ENCODE data around the gene BRD3OS. TPM values are rescaled to one million over a fixed set of nuclear protein-coding genes. Genes with fewer than 3 reads are reported as not detected.

Gene BRD3OS
- total RNA-seq, 2 experiments from 2014 or later: 13.7 to 21.6 TPM

- Histone ChIP-seq H3K27ac (ENCODE audit: low read depth, low read length, poor library complexity, severe bottlenecking) (no peak overlapping the region), H2AFZ (ENCODE audit: low read length) (no peak overlapping the region), H3K4me2 (ENCODE audit: low read length) (no peak overlapping the region), H3K9me2 (ENCODE audit: insufficient read depth, low read length) (no peaks in the 10 kb centered on the region), H3K79me2 (ENCODE audit: insufficient read depth, low read depth, low read length) (no peaks in the 10 kb centered on the region), H3K4me3 (ENCODE audit: low read depth, low read length, poor library complexity, severe bottlenecking) (no peak overlapping the region), H3K36me3 (ENCODE audit: insufficient read depth, low read length) (no peaks in the 10 kb centered on the region), H3K9me3 (ENCODE audit: low read length) (no peaks in the 10 kb centered on the region), H3K4me1 (ENCODE audit: insufficient read depth, low read length, poor library complexity, severe bottlenecking) (no peaks in the 10 kb centered on the region), H4K20me1 (ENCODE audit: insufficient read depth, low read length) (no peaks in the 10 kb centered on the region)
- intact Hi-C loops (cut with micrococcal nuclease; ENCODE audit: unreplicated experiment): no loop called here
- TF ChIP-seq EZH2phosphoT487 (IDR thresholded peaks at IDR 0.05; ENCODE audit: borderline replicate concordance, low read depth, low read length) (no peak), CTCF (conservative IDR thresholded peaks at IDR 0.05; ENCODE audit: low read length) (no peak)
- CTCF ChIA-PET (ENCODE audit: unreplicated experiment): no interaction called here
- POLR2A ChIA-PET: interaction anchor here (1.7 kb wide), 1 partner anchor 19 kb away, joined by 5 read pairs; the partner anchor contains the start of gene BRD3OS
- DNase-seq (ENCODE audit: low spot score): no peak
- no TSS peak for BruUV-seq (replicated peaks)
Observed at GRCh38 chr9:134044944-134045343, 19.7 kb downstream of the BRD3OS start.

- H3K79me2 ChIP-seq (ENCODE audit: insufficient read depth, low read depth, low read length): no peaks in the 10 kb centered on the region
- no peak for DNase-seq (ENCODE audit: low spot score)
- intact Hi-C loops (cut with micrococcal nuclease; ENCODE audit: unreplicated experiment): no loop called here
- no peak overlapping the region for H3K27ac ChIP-seq (ENCODE audit: low read depth, low read length, poor library complexity, severe bottlenecking)
- H3K4me3 ChIP-seq (ENCODE audit: low read depth, low read length, poor library complexity, severe bottlenecking): no peak overlapping the region
- no peak overlapping the region for H2AFZ ChIP-seq (ENCODE audit: low read length)
- ChIA-PET POLR2A (interaction anchor here (0.6 to 1.7 kb wide), 2 partner anchors 20 to 467 kb away, joined by 4 to 5 read pairs; partner anchors contain the start of gene BRD3OS), CTCF (ENCODE audit: unreplicated experiment) (no interaction called here)
- no peak overlapping the region for H3K4me2 ChIP-seq (ENCODE audit: low read length)
- H3K9me3 ChIP-seq (ENCODE audit: low read length): no peaks in the 10 kb centered on the region
- H4K20me1 ChIP-seq (ENCODE audit: insufficient read depth, low read length): no peaks in the 10 kb centered on the region
- no peaks in the 10 kb centered on the region for H3K9me2 ChIP-seq (ENCODE audit: insufficient read depth, low read length)
- TF ChIP-seq EZH2phosphoT487 (IDR thresholded peaks at IDR 0.05; ENCODE audit: borderline replicate concordance, low read depth, low read length) (no peak), CTCF (conservative IDR thresholded peaks at IDR 0.05; ENCODE audit: low read length) (no peak)
- no peaks in the 10 kb centered on the region for H3K36me3 ChIP-seq (ENCODE audit: insufficient read depth, low read length)
- BruUV-seq (replicated peaks): no TSS peak
- no peaks in the 10 kb centered on the region for H3K4me1 ChIP-seq (ENCODE audit: insufficient read depth, low read length, poor library complexity, severe bottlenecking)
Observed at GRCh38 chr9:134045841-134046544, 20.7 kb downstream of the BRD3OS start.

All from OCI-LY7 (cell line).